HG02840 (cell line): Measurements from ENCODE around the gene RAB34.
"Not testable (repeated sequence)": the region's sequence is repeated elsewhere in the genome, so short reads cannot be mapped to it uniquely, and the experiment has no call there.

Source experiments
- ATAC-seq: cut with Tn5 transposase; IDR thresholded peaks from one replicate; pipeline ENCODE4 v1.9.1; 2021; ENCODE audit warnings: mild to moderate bottlenecking, moderate library complexity, moderate number of reproducible peaks; ENCODE audit not compliant: unreplicated experiment, low FRiP score

The RAB34 gene

GRCh38 chr17:28728364-28729200, 10.9 kb upstream of the RAB34 start, which contains the start of gene NEK8:
TSS of gene NEK8 (plus strand) at chr17:28728788. CDS start at chr17:28728814, 26 bp downstream.
- peak; percentile 31 for ATAC-seq

- peak; percentile 35 for ATAC-seq
Observed at GRCh38 chr17:28726627-28727491, 9.2 kb upstream of the RAB34 start.

GRCh38 chr17:28726226-28726626, 8.6 kb upstream of the RAB34 start, which contains the start of gene TLCD1:
TSS of gene TLCD1 (minus strand) at chr17:28726233. CDS start at chr17:28726097, 136 bp downstream.
- ATAC-seq: peak; percentile 11

- ATAC-seq: peak; percentile 1
Observed at GRCh38 chr17:28725660-28726225, 8.1 kb upstream of the RAB34 start.

GRCh38 chr17:28725166-28725659, 7.5 kb upstream of the RAB34 start:
- ATAC-seq: no peak

GRCh38 chr17:28724500-28725165, 7.0 kb upstream of the RAB34 start:
- ATAC-seq: no peak

- ATAC-seq: not testable (repeated sequence)
Observed at GRCh38 chr17:28723836-28724499, 6.3 kb upstream of the RAB34 start.

- no peak for ATAC-seq
Observed at GRCh38 chr17:28723159-28723835, 5.6 kb upstream of the RAB34 start.

- ATAC-seq: no peak
Observed at GRCh38 chr17:28722417-28723158, 4.9 kb upstream of the RAB34 start.

- ATAC-seq: not testable (repeated sequence)
Observed at GRCh38 chr17:28720997-28721329, 3.3 kb upstream of the RAB34 start.

- ATAC-seq: no peak
Observed at GRCh38 chr17:28720247-28720996, 2.8 kb upstream of the RAB34 start.

- no peak for ATAC-seq
Observed at GRCh38 chr17:28719021-28719433, 1.4 kb upstream of the RAB34 start.

- ATAC-seq: no peak
Observed at GRCh38 chr17:28718333-28719020, 809 bp upstream of the RAB34 start.

GRCh38 chr17:28716740-28717577, 709 bp downstream of the RAB34 start:
- no peak for ATAC-seq

- no peak for ATAC-seq
Observed at GRCh38 chr17:28715217-28715616, 2.5 kb downstream of the RAB34 start.

- ATAC-seq: no peak
Observed at GRCh38 chr17:28714281-28714680, 3.4 kb downstream of the RAB34 start.
